GM19395 (cell line): ENCODE results near the gene COLEC12.

ENCODE experiments used
- ATAC-seq: cut with Tn5 transposase; IDR thresholded peaks from one replicate; pipeline ENCODE4 v1.9.1; 2021; ENCODE audit warnings: mild to moderate bottlenecking, moderate library complexity; ENCODE audit not compliant: unreplicated experiment

The COLEC12 gene

GRCh38 chr18:476251-476664 lies 24.2 kb downstream of the COLEC12 start:
- ATAC-seq: no peak

DNA sequence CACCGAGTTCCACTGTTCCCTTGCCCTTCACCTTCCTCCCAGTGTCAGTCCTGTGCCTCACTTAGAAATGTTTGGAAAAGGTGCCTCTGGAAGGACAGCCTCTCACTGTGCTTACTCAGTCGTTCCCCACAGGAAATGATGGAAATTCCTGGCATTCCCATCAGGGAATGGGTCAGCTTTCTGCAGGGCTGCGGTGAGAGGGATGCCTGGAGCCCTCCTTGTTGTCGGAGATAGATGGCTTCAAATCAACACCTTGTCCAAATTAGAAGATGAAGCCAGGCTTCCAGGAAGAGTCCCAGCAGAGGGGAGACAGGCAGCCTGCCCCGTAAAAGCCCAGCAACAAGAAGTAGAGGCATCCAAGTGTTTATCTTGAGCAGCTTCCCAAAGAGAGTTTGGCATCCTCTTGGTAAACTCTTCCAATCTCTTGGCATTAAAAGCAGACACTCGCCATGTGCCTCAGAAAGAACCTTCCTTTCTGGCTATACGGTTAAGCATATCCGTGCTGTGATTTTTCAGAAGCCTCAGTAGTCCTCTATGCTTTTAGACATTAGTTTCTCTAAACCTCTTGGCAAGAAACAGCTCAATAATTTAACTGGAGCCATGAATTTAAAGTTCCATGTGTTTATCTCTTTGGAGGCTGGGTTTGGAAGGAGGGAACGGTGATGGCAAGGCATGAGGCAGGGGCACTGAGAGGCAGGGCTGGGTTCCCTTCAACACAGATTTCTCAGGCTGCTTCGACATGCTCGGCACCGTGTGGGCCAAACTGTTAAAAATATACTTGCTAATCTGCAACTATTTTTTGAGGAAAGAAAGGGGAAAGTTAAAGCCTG lies 25.1 kb downstream of the COLEC12 start:
- ATAC-seq: no peak

DNA sequence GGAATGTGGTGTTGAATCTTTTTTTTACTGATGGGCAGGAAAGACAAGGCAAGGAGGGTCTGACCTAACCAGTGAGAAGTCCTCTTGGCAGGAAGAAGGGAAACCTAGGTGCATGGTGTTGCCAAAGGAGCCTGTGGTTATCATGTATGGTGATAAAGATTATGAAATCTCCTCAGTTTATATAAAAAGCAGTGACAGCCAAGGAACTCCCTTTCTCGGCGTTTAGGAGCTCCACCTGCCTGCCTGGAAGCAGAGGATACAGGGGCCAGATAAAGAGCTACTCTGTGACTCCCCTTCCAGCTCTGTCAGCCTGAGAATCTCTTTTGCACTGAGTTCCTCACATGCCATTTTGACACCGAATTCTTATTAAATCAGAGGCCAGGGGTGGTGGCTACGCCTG lies 26.1 kb downstream of the COLEC12 start:
- ATAC-seq: no peak

DNA sequence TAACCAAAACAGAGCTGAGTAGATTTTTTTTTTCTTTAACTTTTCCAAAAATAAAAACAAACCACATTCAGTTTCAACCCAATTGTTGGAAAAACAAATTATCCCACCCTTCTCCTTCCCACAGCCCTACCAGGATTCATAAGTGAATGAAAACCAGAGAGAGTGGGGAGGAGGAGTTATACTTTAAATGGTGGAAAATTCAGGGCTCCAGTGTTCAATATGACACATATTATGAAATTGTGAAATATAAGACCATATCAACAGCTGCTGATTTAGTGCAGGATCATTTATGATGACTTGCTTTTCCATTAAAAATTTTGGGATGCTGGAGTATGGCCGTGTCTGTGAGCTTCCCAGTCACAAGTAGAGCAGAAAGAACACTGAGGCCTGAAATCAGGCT lies 26.7 kb downstream of the COLEC12 start:
- ATAC-seq: no peak

DNA sequence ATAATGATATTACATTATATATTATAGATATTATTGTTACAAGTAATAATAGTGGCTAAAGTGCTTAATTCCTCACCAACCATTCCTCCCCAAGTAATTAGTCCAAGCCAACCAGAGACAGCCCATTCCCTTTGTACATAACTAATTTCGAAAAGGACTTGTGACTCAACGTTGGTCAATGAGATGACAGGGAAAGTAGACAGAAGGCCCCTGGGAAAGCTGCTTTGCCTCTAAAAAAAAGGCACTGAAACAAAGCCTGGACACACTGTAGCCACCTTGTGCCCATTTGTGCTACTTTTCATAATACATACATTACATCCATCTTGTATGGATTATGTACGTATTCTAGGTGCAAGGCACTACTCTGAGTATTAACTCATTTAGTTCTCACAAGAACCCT lies 28.8 kb downstream of the COLEC12 start:
- ATAC-seq: no peak

GRCh38 chr18:470661-471501 lies 29.6 kb downstream of the COLEC12 start:
- ATAC-seq: no peak

- ATAC-seq: no peak
These were observed 31.3 kb downstream of the COLEC12 start for GRCh38 chr18:468955-469790.

GRCh38 chr18:463827-464541 lies 36.5 kb downstream of the COLEC12 start:
- no peak for ATAC-seq

DNA sequence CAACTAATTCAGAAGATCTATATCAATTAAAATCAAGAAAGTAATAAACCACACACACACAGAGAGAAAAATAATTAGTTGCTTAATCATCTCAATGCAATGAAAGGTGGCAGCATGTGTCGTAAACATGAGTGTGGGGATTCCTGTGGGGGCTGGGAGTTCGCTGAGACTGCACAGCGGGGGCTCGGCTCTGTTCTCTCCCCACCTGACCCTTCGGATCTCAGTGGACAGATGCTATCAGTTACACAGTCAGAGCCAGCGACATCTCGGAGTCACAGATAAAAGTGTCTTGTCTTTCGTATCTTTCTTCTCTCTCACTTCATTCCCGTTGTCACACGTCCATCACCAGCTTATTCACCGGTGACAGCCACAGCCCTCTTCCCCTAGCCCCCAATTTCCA lies 37.1 kb downstream of the COLEC12 start:
- ATAC-seq: no peak

DNA sequence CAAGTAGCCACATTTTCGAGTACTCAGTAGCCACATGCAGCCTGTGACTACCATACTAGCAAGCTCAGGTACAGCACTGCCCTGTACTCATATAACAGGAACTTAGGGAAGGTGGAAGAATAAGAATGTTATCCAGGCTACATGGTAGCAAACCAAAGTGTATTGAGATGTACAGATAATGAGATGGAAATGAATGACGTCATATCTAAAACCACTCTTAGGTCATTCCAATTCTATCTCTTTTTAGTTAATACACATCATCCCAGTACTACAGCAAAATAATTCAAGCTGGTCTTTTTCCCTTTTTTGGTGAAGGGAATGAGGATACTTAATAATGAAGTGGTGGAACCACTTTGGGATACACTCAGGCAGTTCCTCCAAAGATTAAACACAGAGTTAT lies 38.7 kb downstream of the COLEC12 start:
- ATAC-seq: no peak

GRCh38 chr18:460791-461190 lies 39.7 kb downstream of the COLEC12 start:
- no peak for ATAC-seq

DNA sequence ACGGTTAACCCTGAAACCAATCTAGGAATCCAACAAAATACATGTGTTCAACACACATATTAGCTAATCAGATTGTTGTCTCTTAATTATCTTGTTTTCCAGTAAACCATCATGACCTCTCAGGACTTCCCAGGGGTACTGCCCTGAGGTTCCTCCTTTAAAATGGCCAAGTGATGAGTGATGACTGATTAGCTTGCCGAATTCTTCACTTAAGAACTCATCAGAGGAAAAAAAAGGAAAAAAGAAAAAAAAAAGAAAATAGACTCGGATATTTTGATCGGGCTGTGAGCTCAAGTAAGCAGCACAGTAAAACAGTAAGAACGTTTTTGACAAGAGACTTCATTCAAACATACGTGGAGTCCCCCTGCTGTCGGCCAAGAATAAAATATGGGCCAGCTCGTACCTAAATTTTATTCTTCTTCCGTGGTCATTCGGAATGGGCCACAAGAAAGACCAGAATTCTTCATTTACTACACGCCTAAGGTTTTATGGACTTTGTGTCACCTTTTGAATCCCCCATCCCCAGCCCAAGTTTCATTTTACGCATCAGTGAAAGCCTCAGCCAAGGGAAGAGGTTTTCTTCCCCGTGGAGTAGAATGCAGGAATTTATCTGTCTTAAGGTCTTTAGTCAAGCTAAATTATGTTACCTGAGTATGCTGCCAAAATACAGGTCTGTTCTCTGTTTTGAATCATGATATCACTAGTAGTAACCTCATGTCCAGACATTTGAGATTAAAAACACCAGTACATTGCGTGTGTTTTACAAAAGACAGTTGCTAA lies 40.5 kb downstream of the COLEC12 start:
- no peak for ATAC-seq

- no peak for ATAC-seq
These were observed 42.7 kb downstream of the COLEC12 start for GRCh38 chr18:457521-458412.

GRCh38 chr18:457140-457519 lies 43.4 kb downstream of the COLEC12 start:
- ATAC-seq: no peak

DNA sequence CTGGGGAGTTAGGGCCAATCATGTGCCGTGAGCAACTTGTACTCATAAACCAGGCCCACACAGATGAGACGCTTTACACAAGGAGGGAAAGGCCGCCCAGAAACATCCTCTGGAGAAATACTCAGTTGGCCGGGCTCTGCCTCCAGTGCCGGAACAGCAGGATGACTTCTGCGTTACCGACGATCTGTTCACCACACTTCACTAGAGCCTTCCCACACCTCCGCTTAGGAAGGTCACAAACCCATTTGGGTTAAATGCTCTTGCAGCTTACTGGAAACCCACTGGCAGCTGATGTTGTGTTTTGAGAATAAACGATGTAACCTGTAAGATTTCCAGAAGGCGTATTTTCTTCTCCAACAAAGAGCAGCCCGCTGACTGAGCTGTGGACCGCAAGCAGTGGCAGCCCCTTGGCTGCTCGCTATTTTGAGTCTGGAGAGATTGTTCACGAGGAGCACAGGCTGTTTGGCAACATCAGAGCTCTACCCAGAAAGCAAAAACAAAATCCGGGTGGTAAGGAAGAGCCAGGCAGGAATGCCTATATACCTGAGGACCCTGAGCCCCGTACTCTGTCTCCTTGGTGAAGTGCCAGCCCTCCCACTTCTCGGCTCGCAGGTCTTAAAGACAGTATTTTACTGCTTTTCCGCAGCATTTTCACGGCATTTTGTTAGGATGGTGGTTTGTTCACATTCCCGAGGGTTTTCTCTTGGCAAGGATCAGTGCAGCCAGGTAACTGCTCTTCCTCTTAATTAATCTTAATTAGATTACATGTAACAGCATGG lies 44.0 kb downstream of the COLEC12 start:
- no peak for ATAC-seq

GRCh38 chr18:453400-453799 lies 47.1 kb downstream of the COLEC12 start:
- no peak for ATAC-seq

DNA sequence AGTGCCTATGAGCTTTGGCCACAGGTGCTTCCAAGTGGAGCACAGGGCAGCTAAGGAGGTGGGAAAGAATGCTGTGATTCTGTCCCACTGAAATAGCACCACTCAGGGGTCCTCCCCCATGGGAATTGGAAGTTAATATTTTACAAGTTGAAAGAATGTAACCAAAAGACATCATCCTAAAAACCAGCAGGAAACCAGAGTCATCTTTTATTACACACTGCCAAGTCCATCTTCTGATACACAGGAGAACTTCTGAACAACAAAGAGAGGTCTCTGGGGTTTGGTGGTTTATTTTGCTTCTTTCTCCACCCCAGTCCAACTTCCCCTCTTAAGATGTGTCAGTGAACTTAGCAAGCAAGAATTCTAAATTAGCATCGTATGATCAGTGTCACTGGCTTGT lies 47.7 kb downstream of the COLEC12 start:
- ATAC-seq: no peak

- ATAC-seq: no peak
These were observed 51.1 kb downstream of the COLEC12 start for GRCh38 chr18:449374-449773.
